NCI-H146 treated with DMSO at 0.1 percent for 48 hours (cell line): ENCODE results near the gene TOPBP1.
"Not testable (repeated sequence)": the region's sequence is repeated elsewhere in the genome, so short reads cannot be mapped to it uniquely, and the experiment has no call there.

Source experiments
- DNase-seq: peaks from one replicate; lab custom pipeline; 2025; ENCODE audit not compliant: unreplicated experiment; lab: John Stamatoyannopoulos, UW

The TOPBP1 gene

DNA sequence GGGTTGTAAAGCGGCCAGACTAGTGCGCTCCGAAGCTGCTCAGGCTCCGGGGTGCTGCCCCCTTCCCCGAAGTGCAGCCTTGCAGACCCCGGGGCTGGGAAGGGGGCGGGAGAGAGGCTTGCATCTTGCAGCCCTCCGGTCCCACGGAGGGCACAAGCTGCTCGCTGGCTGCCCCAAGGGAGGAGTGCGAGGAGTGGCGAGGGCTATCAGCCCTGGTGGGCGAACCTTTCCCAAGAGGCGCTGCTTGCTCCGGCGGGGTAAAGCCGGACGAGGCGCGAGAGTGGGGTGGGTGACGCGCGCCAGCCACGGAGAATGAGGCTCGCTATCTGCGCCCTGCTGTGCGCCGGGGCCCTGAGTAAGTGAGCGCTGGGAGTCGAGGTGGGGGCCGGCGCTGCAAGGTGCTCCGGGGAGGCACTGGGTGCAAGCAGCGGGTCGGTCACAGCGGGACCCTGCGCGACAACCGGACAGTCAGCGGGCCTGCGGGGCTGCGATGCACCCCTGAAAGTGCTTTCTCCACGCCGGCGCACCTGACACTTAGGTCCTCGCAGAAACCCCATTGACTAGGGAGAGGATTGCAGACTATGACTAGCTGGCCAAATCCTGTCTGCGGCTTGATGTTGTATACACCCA lies 12.7 kb upstream of the TOPBP1 start:
- no peak for DNase-seq

DNA sequence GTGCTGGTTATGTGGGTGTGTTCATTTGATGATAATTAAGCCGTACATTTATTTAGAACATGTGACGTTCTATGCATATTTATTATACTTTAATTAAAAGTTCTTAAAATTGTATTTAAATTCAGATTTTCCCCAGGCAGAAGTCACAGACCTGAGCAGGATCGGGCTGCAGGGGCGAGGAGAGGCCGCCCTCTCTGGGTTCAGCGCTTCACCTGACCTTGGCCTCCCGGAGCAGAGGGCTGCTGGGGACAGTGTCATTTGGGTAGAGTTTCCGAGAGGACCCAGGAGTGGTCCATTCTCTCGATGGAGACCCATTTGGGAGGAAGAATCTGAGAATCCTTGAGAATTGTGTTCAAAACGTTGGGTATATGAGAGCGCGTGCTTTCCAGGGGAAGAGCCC lies 12.0 kb upstream of the TOPBP1 start:
- DNase-seq = no peak

- no peak for DNase-seq
These were observed 10.7 kb upstream of the TOPBP1 start for GRCh38 chr3:133672461-133672860.

- DNase-seq = no peak
These were observed 8.8 kb upstream of the TOPBP1 start for GRCh38 chr3:133670525-133670995.

GRCh38 chr3:133669949-133670524 lies 8.3 kb upstream of the TOPBP1 start:
- DNase-seq = no peak

GRCh38 chr3:133667118-133667517 lies 5.4 kb upstream of the TOPBP1 start:
- no peak for DNase-seq

- not testable (repeated sequence) for DNase-seq
These were observed 3.4 kb upstream of the TOPBP1 start for GRCh38 chr3:133665188-133665587.

DNA sequence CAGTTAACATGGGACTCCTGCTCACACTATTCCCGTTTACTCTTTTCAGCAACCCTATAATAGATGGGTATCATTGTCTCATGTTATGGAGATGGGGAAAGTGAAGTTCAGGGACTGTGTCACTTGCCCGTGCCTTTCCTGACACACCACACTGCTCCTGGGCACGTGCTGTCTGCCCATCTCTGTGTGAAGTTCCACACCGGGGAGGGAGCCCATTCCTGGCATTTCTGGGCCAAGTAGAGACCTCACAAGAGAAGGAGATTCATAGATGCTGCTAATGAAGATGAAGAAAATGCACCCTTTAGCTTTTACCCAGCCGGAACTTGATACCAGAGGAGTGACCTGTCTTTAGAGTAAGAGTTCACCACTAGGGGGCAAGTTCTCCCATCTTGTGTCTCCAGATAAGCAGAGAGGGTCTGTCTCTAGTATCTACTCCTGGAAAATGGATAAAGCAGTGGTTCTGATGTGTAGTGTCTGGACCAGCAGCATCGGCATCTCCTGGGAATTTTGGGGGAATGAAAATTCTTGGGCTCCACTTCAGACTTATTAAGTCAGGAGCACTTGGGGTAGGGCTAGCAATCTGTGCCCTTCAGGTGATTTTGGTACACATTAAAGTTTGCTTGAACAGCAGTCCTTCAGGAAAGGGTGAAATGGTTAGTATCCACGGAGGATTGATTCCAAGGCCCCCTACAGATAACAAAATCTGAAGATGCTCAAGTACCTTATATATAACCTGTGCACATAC lies 2.0 kb upstream of the TOPBP1 start:
- DNase-seq = peak; percentile 88

GRCh38 chr3:133662278-133662651 lies 524 bp upstream of the TOPBP1 start:
- DNase-seq = peak; percentile 76

- DNase-seq = no peak
These were observed 1.9 kb downstream of the TOPBP1 start for GRCh38 chr3:133659806-133660205.

DNA sequence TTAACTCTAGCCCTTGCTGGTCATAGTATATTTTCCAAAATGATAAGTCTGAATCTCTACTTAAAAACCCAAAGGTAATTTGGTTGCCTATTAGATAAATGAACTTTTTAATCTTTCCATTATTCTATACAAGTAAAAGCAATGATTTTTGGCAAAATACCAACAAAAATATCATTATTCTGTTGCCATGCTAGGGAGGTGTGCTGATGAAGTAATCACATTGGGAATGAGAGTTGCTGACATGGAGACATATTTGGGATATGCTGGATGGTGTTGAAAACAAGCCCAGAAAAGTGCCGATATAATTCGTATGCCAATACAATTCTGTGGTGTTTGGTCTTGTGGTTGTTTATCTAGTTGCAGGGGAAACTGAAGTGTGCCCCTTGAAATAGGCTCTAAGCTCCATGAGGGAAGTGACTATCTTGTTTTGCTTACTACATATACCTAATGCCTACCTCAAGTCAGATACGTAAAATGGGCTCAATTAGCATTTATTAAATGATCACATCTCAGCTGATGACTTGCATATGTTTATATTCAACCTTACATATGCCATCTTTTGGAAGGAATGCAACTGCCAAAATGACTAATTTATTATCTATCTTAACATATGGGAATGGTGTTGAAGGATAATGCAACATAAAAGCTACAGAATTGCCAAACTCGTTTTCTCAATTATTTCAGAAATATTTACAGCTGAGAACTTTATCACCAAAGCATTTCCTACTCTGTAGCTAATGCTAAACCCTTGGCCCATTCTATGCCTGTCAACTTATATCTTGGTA lies 5.8 kb downstream of the TOPBP1 start:
- DNase-seq = no peak

DNA sequence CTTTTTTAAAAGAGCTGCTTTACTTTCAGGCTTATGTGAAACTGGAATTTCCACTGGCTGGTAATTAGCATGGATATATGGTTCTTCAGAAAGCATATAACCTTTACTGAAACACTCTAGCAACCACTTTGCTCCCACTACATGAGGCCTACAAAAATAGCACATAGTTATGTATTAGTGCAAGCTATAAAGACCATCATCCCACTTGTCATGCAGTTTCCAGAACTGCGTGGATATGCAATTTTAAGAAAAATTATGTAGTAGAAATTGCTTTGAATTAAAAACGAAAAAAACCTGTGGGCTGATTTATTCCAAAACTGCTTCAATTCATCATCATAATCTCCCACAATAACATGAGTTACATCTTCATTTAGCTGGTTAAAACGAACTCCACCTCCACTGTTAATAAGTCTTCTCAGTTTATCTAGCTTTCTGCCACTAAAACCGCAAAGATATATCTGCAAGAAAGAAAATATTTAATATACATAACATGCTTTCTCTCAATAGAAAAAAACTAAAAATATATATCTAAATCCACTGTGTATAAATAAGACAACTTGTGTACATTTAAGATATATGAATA lies 12.2 kb downstream of the TOPBP1 start:
- no peak for DNase-seq

DNA sequence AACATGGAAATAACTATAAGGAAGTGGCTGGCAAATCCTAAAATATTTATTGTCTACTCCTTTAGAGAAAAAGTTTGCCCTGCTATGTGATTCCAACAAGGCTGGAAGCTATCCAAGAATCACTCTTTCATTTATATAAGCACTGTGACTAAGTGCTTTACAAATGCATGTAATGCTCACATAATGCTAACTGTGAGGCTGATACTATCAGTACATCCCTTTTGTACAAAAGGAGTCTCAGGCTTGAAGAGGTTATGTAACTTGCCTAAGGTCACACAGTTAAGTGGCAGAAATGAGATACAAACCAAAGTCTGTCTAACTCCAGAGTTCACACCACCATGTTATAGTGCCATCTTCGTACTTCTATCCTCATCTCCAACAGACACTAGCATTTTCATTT lies 17.0 kb downstream of the TOPBP1 start:
- DNase-seq = no peak

DNA sequence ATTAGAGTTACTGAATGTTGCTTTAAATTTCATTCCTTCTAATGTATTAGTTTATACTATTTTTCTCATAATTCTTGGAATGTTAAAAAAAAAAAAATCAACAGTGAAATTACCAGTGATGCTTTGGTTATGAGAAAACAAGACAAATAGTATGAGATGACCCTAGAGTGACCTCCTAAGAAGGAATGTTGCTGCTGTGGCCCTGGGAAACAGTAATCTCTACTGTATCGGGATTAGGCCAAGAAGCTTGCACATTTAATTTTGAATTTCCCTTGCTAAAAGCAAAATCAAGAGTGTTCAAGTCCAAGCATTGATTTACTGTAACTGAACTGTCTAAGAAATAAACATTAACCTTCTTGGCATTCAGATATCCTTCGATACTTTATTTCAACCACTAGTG lies 18.1 kb downstream of the TOPBP1 start:
- no peak for DNase-seq

DNA sequence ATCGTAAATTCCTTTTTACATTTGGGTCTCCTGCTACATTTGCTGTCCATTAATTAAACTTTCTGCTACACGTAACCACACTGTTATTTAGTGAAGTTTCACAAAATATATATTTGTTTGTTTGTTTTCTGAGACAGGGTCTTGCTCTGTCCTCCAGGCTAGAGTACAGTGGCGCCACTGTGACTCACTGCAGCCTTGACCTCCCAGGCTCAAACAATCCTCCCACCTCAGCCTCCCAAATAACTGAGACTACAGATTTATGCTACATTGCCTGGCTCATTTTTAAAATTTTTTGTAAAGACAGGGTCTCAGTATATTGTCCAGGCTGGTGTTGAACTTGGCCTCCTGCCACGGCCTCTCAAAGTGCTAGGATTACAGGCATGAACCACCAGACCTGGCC lies 20.5 kb downstream of the TOPBP1 start:
- DNase-seq = no peak

DNA sequence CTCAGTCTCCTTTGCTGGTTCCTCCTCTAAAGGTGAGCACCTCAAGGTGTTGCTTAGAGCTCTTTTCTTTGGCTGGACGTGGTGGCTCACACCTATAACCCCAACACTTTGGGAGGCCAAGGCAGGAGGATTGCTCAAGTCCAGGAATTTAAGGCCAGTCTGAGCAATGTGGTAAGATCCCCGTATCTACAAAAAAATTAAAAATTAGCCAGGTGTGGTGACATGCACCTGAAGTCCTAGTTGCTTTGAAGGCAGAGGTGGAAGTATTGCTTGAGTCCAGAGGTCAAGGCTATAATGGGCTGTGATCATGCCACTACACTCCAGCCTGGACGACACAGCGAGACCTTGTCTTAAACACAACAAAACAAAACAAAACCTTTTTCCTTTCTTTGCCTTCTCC lies 28.3 kb downstream of the TOPBP1 start:
- no peak for DNase-seq

DNA sequence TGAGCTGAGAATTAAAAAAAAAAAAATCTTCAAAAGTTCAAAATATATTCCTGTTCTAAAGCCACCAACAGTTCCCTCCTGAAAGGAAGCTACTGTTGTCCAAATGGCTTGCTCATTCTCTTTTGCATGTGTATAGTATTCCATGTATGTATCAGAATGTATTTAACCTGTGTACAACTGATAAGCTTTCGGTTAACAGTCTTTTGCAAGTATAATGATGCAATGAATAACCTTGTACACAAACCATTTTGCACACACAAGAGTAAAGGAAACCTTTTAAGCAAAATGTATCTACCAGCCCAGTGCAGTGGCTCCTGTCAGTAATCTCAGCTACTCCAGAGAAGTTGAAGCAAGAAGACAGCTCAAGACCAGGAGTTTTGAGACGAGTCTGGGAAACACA lies 32.6 kb downstream of the TOPBP1 start:
- DNase-seq = no peak

GRCh38 chr3:133627789-133628188 lies 34.0 kb downstream of the TOPBP1 start:
- DNase-seq = no peak

DNA sequence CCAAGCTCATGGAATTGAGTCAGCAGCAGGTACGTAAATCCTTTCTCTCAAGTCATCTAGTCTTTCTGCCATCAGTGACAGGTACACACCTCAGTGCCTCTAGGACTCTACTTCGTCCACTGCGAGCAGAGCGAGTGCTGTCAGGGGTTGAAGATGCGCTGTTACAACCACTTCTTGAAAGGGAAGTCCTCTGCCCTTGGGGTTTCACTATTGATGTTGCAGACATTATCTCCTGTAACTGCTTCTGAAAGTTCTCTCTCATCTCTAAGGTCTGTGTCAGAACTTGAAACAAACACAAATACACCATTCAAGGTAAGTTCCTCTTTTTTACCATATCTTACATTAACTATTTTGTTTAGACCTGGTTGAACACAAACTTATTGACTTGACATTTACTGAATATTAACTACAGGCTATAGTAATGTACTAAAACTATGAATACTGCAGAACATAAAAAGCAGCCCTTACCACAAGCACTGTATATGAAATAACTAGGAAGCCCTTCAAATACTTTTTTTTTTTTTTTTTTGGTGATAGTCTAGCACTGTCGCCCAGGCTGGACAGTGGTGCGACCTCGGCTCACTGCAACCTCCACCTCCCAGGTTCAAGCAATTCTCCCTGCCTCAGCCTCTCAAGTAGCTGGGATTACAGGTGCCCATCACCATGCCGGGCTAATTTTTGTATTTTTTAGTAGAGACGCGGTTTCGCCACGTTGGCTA lies 41.5 kb downstream of the TOPBP1 start:
- DNase-seq = no peak

DNA sequence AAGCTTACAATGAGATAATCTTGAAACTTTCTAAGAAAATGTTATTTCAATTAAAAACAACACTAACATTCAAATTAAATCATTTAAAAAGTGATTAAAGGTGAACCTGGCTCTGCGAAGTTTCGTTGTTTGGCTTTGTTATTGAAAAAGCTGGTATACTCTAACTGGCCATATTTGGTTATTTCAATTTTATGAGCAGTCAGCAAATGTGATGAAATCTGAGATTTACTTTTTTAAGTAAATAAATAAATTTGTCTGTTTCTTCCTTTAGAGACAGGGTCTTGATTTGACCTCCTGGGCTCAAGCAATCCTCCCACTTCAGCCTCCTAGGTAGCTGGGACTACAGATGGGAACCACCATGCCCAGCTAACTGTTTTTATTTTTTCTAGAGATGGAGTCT lies 50.2 kb downstream of the TOPBP1 start:
- no peak for DNase-seq

- no peak for DNase-seq
These were observed 51.7 kb downstream of the TOPBP1 start for GRCh38 chr3:133610031-133610430.
